Heart right ventricle (tissue), 16 donors: ENCODE data around the gene CSNK1G2. TPM values are rescaled to one million over a fixed set of nuclear protein-coding genes. Genes with fewer than 3 reads are reported as not detected.

ENCODE experiments used
- ATAC-seq, 8 donors: fragments of 200-7000 bp; cut with Tn5 transposase; one replicate each; pipeline ENCODE4 v1.9.1; 2020; ENCODE audit warnings: mild to moderate bottlenecking in 8 of 8, moderate library complexity in 8 of 8, moderate number of reproducible peaks in 1 of 8
- DNase-seq, 2 donors: peaks; one replicate each; pipeline ENCODE4 v3.0.0-alpha.2; 2020
- H3K27ac ChIP-seq, 10 donors: fragments of 200-600 bp; sonication (generic) in 2 of 10; one replicate each; pipeline versions ENCODE4 v1.5.0 to v1.8.0; 2020 to 2022; ENCODE audit warnings: mild to moderate bottlenecking in 3 of 10
- H3K27me3 ChIP-seq, 7 donors: fragments of 200-600 bp; one replicate each; pipeline ENCODE4 v1.8.0; 2021 to 2022; ENCODE audit warnings: mild to moderate bottlenecking in 2 of 7
- H3K36me3 ChIP-seq, 9 donors: fragments of 200-600 bp; sonication (generic) in 1 of 9; one replicate each; pipeline versions ENCODE4 v1.5.0 to v1.8.0; 2020 to 2022; ENCODE audit warnings: mild to moderate bottlenecking in 2 of 9
- H3K4me1 ChIP-seq, 9 donors: fragments of 200-600 bp; sonication (generic) in 1 of 9; one replicate each; pipeline versions ENCODE4 v1.5.0 to v1.8.0; 2020 to 2022; ENCODE audit warnings: mild to moderate bottlenecking in 4 of 9
- H3K4me3 ChIP-seq, 10 donors: fragments of 200-600 bp; sonication (generic) in 2 of 10; one replicate each; pipeline versions ENCODE4 v1.5.0 to v1.8.0; 2020 to 2022; ENCODE audit warnings: mild to moderate bottlenecking in 7 of 10, moderate library complexity in 2 of 10
- H3K9me3 ChIP-seq, 11 donors: fragments of 200-600 bp in 10 of 11; sonication (generic) in 2 of 11; one replicate each; pipeline versions ENCODE4 v1.5.0 to v1.8.0; 2013 to 2022; ENCODE audit warnings: mild to moderate bottlenecking in 2 of 11, control low read depth in 1 of 11, moderate library complexity in 1 of 11
- CTCF ChIP-seq, 9 donors: fragments of 200-600 bp; sonication (generic) in 2 of 9; IDR thresholded peaks; one replicate each; pipeline versions ENCODE4 v1.5.0 to v1.8.0; 2021 to 2022; ENCODE audit warnings: antibody characterized with exemption in 9 of 9, mild to moderate bottlenecking in 5 of 9, moderate library complexity in 1 of 9
- WGBS, 2 donors: extraction: QIAGEN DNeasy Blood & Tissue Kit; methylation state at CpG; one replicate each; pipeline ENCODE4 v1.1.7; 2013; ENCODE audit warnings: inconsistent platforms in 1 of 2; 5-methylcytosine and 5-hydroxymethylcytosine counted together
- intact Hi-C, 10 donors: fragments of 100-400 bp; cut with DNase I; formaldehyde crosslinking; loops; one replicate each; pipeline versions ENCODE4 v1.11.1 to v1.14.2; 2022
- polyA plus RNA-seq, 2 donors: library from polyadenylated mRNA; stranded (reverse); fragments of 200-250 nt; gene quantifications; one replicate each; pipeline ENCODE4 v1.2.3, GENCODE V29; 2013
- total RNA-seq, 10 donors: library from RNA; stranded (reverse); fragmentation: NEBNext Ultra II Directional in 3 of 10; extraction: Animal tissue kit (Norgen Biotek cat#: 25700) in 3 of 10; gene quantifications; one replicate each; pipeline versions ENCODE4 v1.2.1 to v1.2.4, GENCODE V29; 2021 to 2023
- donor health status: Arrhythmogenic right ventricular cardiomyopathy.
- donor health status: ischemic (EF 13 %, LVEDD 7.1; RV severe dilation, severe dysfunction).
- donor health status: healthy with polysubstance abuse.
- donor health status: DM: no; HTN: yes; CAD: no.
- donor health status: DM: no; HTN: no; CAD: no.
- donor health status: ischemic (EF 25% LVEDD 6.9; RV normal size, moderate dysfunction).
- donor health status: ischemic (EF 25% LVEDD 5.7; RV mildly dilated, moderate dysfunction).
- donor health status: healthy.
- donor health status: DM: yes; HTN: yes; CAD: no.
- donor health status: Ischemic cardiomyopathy.
- donor health status: ischemic (EF 35%, LVEDD 5.7; RV mildly dilated, moderate dysfunction).
- donor health status: nonischemic (EF 11% LVEDD 7.7; RV severe dilation, severe dysfunction).
- donor health status: DM: yes; HTN: yes; CAD: no.
- donor health status: PGD.
- donor health status: ischemic (EF 29% LVEDD 5.4; RV normal size, mild dysfunction).
- donor health status: nonischemic (EF 23%, LVEDD 6.1; RV moderate dilation, normal function).

CSNK1G2 gene
- total and polyA plus RNA-seq, 12 donors = 17.7 to 35.2 (median 23.9) TPM

DNA sequence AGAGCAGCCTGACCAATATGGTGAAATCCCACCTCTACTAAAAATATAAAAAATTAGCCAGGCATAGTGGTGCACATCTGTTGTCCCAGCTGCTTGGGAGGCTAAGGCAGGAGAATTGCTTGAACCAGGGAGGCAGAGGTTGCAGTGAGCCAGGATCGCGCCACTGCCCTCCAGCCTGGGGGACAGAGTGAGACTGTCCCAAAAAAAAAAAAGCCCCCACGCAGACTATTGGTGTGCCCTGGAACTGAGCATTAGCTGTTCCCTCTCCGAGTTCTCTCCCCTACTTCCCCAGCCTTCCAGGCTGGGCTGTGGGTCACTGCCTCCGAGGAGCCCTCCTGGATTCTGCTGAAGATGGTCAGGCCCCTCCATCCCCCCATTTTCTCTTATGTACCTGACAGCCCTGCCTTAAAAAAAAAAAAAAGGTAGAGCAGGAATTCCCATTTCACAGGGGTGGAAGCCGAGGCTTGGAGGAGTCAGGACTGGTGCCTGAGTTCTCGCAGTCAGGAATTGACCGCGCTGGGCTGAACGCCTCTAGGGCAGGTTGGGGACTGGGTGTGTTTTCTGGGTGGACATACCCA is 33.9 kb upstream of the CSNK1G2 start:
- no peak for ATAC-seq
- H3K36me3 ChIP-seq = peaks cover 0 to 7% (median 0%) of the 10 kb centered on the region in 9 donors
- TF ChIP-seq CTCF (IDR thresholded peaks at IDR 0.05) = no peak
- DNase-seq = no peak
- peaks cover 0 to 64% (median 9%) of the 10 kb centered on the region in 9 donors for H3K4me1 ChIP-seq
- H3K27me3 ChIP-seq = no peaks in the 10 kb centered on the region
- intact Hi-C loops = no loop called here
- no peak overlapping the region for H3K4me3 ChIP-seq
- no peak overlapping the region for H3K27ac ChIP-seq
- 95 to 96% methylated on average over 10 of the region's 10 CpGs for WGBS, 2 donors
- no peaks in the 10 kb centered on the region for H3K9me3 ChIP-seq

GRCh38 chr19:1907563-1908363 is 33.2 kb upstream of the CSNK1G2 start:
- no peak for TF ChIP-seq CTCF (IDR thresholded peaks at IDR 0.05)
- intact Hi-C loops = loop anchor here in 1 of 10 donors (2.0 kb wide), 1 partner anchor 21 kb away; no protein-coding TSS in a partner anchor
- H3K4me3 ChIP-seq = no peak overlapping the region
- ATAC-seq (no peak), DNase-seq (no peak)
- 84% methylated on average over 43 of the region's 43 CpGs for WGBS, 2 donors
- no peaks in the 10 kb centered on the region for H3K27me3 ChIP-seq
- no peak overlapping the region for H3K27ac ChIP-seq
- H3K9me3 ChIP-seq = no peaks in the 10 kb centered on the region
- peaks cover 0 to 14% (median 2%) of the 10 kb centered on the region in 9 donors for H3K36me3 ChIP-seq
- H3K4me1 ChIP-seq = peaks cover 0 to 57% (median 9%) of the 10 kb centered on the region in 9 donors

DNA sequence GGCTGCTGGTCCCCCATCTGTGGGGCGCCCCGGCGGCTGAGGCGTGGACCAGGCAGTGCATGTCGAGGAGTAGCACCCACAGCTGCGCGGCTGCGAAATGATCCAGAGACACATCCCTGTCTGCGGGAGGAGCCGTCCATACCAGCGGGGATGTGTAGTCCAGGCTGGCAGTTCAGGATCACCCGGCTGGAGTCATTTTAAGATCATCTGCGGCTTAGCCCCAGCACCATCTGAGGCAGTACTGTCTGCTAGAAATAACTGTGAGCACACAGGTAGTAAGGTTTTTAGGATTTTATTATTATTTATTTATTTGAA is 32.7 kb upstream of the CSNK1G2 start:
- H3K27ac ChIP-seq = no peak overlapping the region
- peaks cover 0 to 51% (median 9%) of the 10 kb centered on the region in 9 donors for H3K4me1 ChIP-seq

DNA sequence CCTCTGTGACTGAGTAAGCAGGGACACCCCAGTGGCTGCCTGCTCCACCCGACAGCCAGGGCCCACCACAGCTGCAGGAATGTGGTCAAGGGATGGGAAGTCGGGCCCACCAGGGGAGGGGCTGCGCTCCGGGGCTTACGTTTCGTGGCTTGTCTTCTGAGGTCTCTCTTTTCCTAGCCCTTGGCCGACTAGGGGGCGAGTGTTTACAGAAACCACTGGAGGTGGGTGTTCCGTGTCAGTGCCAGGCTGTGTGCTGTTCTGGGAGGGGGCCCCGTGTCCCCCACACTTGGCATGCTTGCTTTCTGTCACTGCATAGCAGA is 31.3 kb upstream of the CSNK1G2 start:
- intact Hi-C loops = loop anchor here in 1 of 10 donors (2.0 kb wide), 1 partner anchor 19 kb away; no protein-coding TSS in a partner anchor
- H3K4me3 ChIP-seq = no peak overlapping the region
- no peaks in the 10 kb centered on the region for H3K27me3 ChIP-seq
- H3K36me3 ChIP-seq = peaks cover 0 to 32% (median 7%) of the 10 kb centered on the region in 9 donors
- H3K27ac ChIP-seq = peak overlapping the region in 1 of 10 donors; percentile 31
- 75 to 79% methylated on average over 10 of the region's 10 CpGs for WGBS, 2 donors
- TF ChIP-seq CTCF (IDR thresholded peaks at IDR 0.05) = no peak
- DNase-seq (no peak), ATAC-seq (no peak)
- no peaks in the 10 kb centered on the region for H3K9me3 ChIP-seq
- H3K4me1 ChIP-seq = peaks cover 0 to 37% (median 9%) of the 10 kb centered on the region in 9 donors

More for the DNA sequence above, 32.7 kb upstream of the CSNK1G2 start:
- H3K36me3 ChIP-seq = peaks cover 0 to 20% (median 7%) of the 10 kb centered on the region in 9 donors
- no peak for ATAC-seq
- no peak for DNase-seq
- intact Hi-C loops = loop anchor here in 1 of 10 donors (2.0 kb wide), 1 partner anchor 20 kb away; no protein-coding TSS in a partner anchor
- TF ChIP-seq CTCF (IDR thresholded peaks at IDR 0.05) = no peak
- H3K4me3 ChIP-seq = no peak overlapping the region
- no peaks in the 10 kb centered on the region for H3K27me3 ChIP-seq
- H3K9me3 ChIP-seq = no peaks in the 10 kb centered on the region
- WGBS, 2 donors = 91 to 94% methylated on average over 13 of the region's 13 CpGs
